GM18873 (cell line): Measurements from ENCODE around the gene RCL1.

Experiments used
- ATAC-seq: cut with Tn5 transposase; IDR thresholded peaks from one replicate; pipeline ENCODE4 v1.9.1; 2021; ENCODE audit warnings: mild to moderate bottlenecking, moderate library complexity, moderate number of reproducible peaks; ENCODE audit not compliant: unreplicated experiment, low FRiP score

Gene RCL1

DNA sequence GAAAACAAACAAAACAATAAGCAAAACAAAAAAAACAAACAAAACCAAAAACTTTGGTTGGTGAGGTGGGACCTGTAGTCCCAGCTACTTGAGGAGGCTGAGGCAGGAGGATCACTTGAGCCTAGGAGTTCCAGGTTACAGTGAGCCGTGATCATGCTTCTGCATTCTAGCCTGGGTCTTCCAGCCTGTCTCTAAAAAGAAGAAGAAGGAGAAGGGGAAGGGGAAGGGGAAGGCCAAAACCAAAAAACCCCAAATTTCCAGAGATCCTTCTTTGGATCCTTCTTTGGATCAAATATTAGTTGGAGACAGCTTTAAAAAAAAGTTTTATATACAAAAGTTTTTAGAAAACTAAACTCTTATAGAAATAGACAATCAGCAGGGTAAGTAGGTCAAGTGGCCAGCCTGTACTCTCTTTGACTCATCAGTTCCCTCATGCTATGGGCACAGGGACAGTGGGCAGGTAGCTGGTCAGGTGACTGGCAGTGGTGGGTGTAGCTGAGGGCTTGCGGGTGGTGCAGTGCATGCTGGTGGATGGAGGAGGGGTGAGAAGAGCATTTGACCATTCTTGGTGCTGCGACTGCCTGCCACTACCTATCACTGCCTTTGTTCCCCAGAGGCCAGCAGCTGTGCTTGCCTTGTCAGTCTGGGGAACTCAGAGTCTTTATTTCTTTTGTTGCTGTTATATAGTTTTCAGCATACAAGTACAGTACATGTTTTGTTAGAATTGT, 12.6 kb downstream of the RCL1 start:
- ATAC-seq = no peak

GRCh38 chr9:4810565-4810964, 17.8 kb downstream of the RCL1 start:
- no peak for ATAC-seq

GRCh38 chr9:4811824-4812223, 19.1 kb downstream of the RCL1 start:
- ATAC-seq = no peak

- ATAC-seq = no peak
Observed at GRCh38 chr9:4812858-4813257, 20.1 kb downstream of the RCL1 start.

- ATAC-seq = no peak
Observed at GRCh38 chr9:4814913-4815312, 22.2 kb downstream of the RCL1 start.

- no peak for ATAC-seq
Observed at GRCh38 chr9:4815381-4815956, 22.7 kb downstream of the RCL1 start.

DNA sequence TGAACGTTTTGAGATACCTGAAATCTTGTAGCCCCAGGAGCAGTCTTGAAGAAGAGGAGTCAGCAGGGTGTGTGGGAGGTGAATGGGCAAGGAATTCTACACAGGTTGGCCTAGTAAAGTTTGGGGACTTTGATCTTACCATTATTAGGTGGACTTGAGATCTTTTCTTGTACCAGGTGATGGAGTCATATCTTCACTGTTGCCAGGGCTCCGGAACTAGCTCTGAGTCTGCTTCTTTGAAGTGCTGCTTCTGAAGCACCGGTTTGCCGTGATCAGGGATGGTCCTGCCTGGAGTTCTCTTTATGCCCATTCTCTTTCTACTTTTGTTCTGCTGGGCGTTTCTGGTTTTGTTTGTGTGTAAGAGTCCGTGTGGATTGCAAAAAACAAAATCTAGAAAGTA, 27.4 kb downstream of the RCL1 start:
- ATAC-seq = no peak

GRCh38 chr9:4821133-4821532, 28.4 kb downstream of the RCL1 start:
- no peak for ATAC-seq

DNA sequence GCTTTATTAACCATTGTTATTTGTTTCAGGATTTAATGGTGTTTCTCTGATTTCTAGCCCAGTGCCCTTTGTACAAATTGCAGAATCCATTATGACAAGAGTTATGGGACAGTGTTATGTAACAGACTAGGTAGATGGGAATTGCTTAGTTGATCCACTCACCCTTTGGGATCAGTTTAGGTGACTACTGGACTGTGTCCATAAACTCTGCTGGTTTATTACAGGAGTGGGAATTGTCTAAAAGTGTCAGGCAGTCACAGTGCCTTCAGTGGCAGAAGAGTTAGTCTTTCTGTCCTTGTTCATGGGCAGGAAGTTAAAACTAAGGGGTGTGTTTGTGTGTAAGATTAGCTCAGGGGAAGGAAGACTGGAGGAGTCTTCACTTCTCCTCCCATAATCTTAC, 29.3 kb downstream of the RCL1 start:
- ATAC-seq = no peak

GRCh38 chr9:4826417-4827166, 33.8 kb downstream of the RCL1 start:
- ATAC-seq = no peak

GRCh38 chr9:4827224-4827623, 34.5 kb downstream of the RCL1 start:
- no peak for ATAC-seq

GRCh38 chr9:4828761-4829160, 36.0 kb downstream of the RCL1 start:
- no peak for ATAC-seq

DNA sequence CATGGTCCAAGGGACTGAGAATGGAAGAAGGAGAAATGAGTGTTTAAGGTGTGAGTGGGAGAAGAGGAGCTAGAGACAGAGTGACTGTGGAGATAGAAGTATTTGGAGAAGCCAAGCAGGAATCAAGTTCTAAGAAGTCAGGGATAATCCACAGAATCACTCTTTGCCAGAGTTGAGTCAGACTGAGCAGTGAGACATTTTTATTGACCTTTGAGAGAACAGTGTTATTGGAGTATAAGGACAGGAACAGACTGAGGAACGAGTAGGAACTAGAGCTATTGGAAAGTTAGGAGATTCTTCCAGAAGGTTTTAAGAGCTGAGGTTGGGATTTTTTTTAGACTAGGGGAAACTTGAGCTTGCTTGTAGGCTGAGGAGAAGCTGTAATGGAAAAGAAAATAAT, 37.2 kb downstream of the RCL1 start:
- ATAC-seq = no peak

DNA sequence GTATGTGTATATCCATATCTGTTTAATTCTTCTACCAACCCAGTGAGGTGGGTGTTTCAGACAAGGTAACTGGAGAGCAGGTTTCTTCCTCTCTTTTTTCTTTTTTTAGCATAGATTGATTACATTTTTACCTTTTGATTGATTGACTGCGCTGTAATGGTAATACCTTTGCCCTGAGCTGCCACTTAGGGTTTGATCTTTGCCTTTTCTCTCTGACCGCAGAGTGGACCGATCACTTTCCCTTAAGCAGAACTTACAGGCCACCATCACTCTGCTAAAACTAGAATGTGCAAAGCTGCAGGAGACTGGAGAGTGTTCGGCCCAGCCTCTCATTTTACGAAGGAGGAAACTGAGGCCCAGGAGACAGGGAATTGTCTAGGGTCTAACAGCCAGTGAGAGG, 38.0 kb downstream of the RCL1 start:
- ATAC-seq = no peak

DNA sequence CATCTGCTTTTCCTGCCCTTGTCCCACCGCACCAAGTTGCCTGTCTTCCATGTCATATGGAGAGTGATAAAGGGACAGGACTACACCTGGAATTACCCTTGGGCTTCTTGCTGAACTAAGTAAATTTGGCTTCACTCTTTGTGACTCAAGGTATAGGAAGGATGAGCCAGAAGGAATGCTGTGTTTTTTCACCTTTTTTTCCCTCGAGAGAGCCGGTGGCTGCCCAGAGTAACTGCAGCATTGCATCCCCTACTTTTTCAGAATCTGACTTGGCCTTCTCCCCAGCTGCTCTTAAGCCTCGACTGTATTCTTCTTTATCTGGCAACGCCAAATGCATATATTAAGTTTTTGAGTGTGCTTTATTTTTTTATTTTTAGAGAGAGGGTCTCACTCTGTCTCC, 38.4 kb downstream of the RCL1 start:
- ATAC-seq = no peak

DNA sequence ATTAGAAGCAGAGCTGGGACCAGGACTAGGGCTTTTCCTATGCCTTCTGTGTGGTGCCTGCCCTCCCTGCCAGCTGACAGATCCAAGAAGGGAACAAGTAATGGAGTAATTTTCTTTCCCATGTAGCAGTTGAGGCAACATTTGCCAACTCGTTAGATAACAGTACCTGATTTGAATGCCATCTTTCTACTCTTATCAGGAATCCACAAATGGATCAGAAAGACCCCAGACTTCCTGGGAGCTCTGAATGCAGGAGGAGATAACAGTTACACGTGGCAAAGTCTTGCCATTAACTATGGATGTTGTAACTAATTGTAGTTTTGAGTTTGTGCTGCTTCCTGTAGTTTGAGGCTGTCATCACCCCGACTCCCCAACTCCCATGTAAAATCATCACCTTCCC, 39.2 kb downstream of the RCL1 start:
- ATAC-seq = no peak

DNA sequence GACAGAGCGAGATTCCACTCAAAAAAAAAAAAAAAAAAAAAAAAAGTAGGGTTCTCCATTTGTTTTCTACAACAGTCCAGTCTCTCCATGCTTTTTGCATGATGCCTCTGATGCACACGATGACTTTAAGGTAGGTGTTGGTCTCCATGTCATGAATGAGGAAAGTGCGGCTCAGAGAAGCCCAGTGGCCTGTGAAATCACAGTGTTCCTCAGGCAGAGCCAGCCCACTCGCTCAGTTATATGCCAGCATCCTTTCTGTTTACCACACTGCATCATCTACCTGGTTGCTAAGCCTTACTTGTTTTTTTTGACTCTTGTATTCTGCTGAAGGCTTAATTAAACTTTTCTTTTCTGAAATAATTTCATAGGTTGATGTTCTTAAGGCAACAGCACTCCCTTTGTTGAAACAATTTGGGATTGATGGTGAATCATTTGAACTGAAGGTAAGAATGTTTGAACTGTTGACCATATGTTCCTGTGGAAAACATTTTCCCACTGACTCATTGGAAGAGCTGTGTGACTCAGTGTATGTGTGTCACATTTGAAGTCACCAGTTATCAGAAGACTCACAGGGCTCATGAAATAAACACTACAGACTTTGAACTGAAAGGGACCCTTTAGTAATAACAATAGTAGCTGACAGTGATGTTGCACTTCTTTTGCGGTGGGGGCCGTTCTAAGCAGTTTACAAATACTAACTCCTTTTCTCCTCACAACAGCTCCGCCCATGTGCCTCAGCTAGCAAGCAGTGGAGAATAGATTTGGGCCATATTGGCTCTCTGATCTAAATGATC, 40.2 kb downstream of the RCL1 start:
- ATAC-seq = no peak

- no peak for ATAC-seq
Observed at GRCh38 chr9:4833781-4834560, 41.2 kb downstream of the RCL1 start.

DNA sequence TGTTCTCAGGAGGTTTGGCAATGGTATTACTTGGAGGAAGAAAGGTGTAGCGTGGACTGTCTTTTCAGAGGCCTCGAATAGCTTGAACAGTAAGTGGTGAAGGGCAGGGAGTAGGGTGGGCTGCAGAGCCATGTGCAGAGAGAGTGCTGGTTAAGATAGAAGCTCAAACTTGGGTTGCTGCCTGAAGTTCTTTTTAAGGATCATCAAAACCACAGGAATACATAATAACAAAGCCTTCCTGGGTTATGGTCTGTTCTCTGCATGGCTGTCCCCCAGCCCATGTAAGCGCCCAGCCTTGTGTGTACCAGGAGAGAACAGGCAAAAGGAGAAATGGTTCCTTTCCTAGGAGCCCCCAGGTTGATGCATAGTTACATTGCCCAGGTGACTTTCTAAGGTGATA, 43.9 kb downstream of the RCL1 start:
- ATAC-seq = no peak
